NT2/D1 (cell line): ENCODE data around the gene LRR1.
"Not testable (repeated sequence)": the region's sequence is repeated elsewhere in the genome, so short reads cannot be mapped to it uniquely, and the experiment has no call there.

ENCODE experiments used
- SUZ12 ChIP-seq: IDR thresholded peaks from 2 replicates; pipeline ENCODE4 v1.6.1; 2011; ENCODE audit not compliant: insufficient read length, insufficient read depth; ENCODE audit errors: extremely low read depth
- YY1 ChIP-seq: IDR thresholded peaks from 2 replicates; pipeline ENCODE4 v1.6.1; 2011; ENCODE audit not compliant: insufficient read length, insufficient read depth
- ZNF274 ChIP-seq: IDR thresholded peaks from 2 replicates; pipeline ENCODE4 v1.6.1; 2011; ENCODE audit warnings: mild to moderate bottlenecking, low read depth, low read length

GRCh38 chr14:49657500-49657899 is 58.8 kb downstream of the LRR1 start:
- TF ChIP-seq YY1, ZNF274, SUZ12: not testable (repeated sequence)
